Kidney (tissue), 14 donors: ENCODE measurements around the gene SPEM3. TPM values are rescaled to one million over a fixed set of nuclear protein-coding genes. Genes with fewer than 3 reads are reported as not detected.

Experiments used
- DNase-seq, 5 donors: peaks; one replicate each; pipeline ENCODE4 v3.0.0-alpha.2; 2013 to 2020
- FAIRE-seq: peaks from 2 replicates; lab custom pipeline; 2012; peaks lifted over from hg19 to GRCh38; lab: Jason Lieb, UNC
- H3K27ac ChIP-seq, 2 donors: one replicate each; pipeline ENCODE4 v1.7.0; 2013; ENCODE audit warnings: low read depth in 2 of 2, low read length in 2 of 2, inconsistent platforms in 1 of 2
- H3K27me3 ChIP-seq: one replicate; pipeline ENCODE4 v1.7.1; 2013; ENCODE audit warnings: low read length, inconsistent platforms; ENCODE audit not compliant: control insufficient read depth, insufficient read depth
- H3K36me3 ChIP-seq, 3 donors: one replicate each; pipeline versions ENCODE4 v1.7.0 to v1.7.1; 2013; ENCODE audit warnings: low read length in 3 of 3, control low read depth in 1 of 3, inconsistent platforms in 1 of 3; ENCODE audit not compliant: insufficient read depth in 3 of 3, control insufficient read depth in 2 of 3
- H3K4me1 ChIP-seq, 3 donors: one replicate each; pipeline versions ENCODE4 v1.7.0 to v1.7.1; 2013; ENCODE audit warnings: low read length in 3 of 3, inconsistent platforms in 1 of 3, low read depth in 1 of 3; ENCODE audit not compliant: control insufficient read depth in 2 of 3, insufficient read depth in 2 of 3
- H3K4me3 ChIP-seq, 3 donors: one replicate each; pipeline versions ENCODE4 v1.7.0 to v1.8.1; 2013; ENCODE audit warnings: low read length in 3 of 3, control low read depth in 1 of 3, inconsistent platforms in 1 of 3
- H3K9ac ChIP-seq, 3 donors: one replicate each; pipeline versions ENCODE4 v1.7.0 to v1.7.1; 2013; ENCODE audit warnings: low read length in 3 of 3, control low read depth in 1 of 3, inconsistent platforms in 1 of 3
- H3K9me3 ChIP-seq, 3 donors: one replicate each; pipeline versions ENCODE4 v1.7.0 to v1.7.1; 2013; ENCODE audit warnings: low read length in 3 of 3, control low read depth in 1 of 3, inconsistent platforms in 1 of 3; ENCODE audit not compliant: control insufficient read depth in 2 of 3, insufficient read depth in 1 of 3
- CTCF ChIP-seq: IDR thresholded peaks from 3 replicates; pipeline ENCODE4 v1.5.1; 2012; ENCODE audit warnings: mild to moderate bottlenecking, moderate library complexity, borderline replicate concordance; ENCODE audit not compliant: insufficient read depth; ENCODE audit errors: extremely low read depth
- intact Hi-C: fragments of 100-400 bp; cut with DNase I; formaldehyde crosslinking; loops from one replicate; pipeline ENCODE4 v1.11.1; 2022
- polyA plus RNA-seq: library from polyadenylated mRNA; stranded (reverse); fragments of 350-450 nt; fragmentation: Illumina TruSeq; extraction: RNeasy Lipid Tissue Mini Kit (QIAGEN cat#74804); gene quantifications from one replicate; pipeline ENCODE4 v1.2.3, GENCODE V29; 2014; ENCODE audit warnings: low read depth, low replicate concordance; ENCODE audit not compliant: insufficient read depth
- total RNA-seq: library from RNA; stranded (reverse); fragmentation: NEBNext Ultra II Directional; extraction: Animal tissue kit (Norgen Biotek cat#: 25700); gene quantifications from one replicate; pipeline ENCODE4 v1.2.1, GENCODE V29; 2021
- donor health status: control.
- donor health status: control.
- donor health status: control.
- donor health status: control.
- donor health status: control.
- donor health status: DM: yes; HTN: yes; CAD: no.
- donor health status: Normal renal cell carcinoma (clear cell type).

Gene SPEM3
- total and polyA plus RNA-seq, 2 donors from 2014 or later, result not detected

- H3K4me3 ChIP-seq, result peak overlapping the region in 1 of 3 donors; percentile 91
- peak in 1 of 5 donors; percentile 56 for DNase-seq
- no peaks in the 10 kb centered on the region for H3K36me3 ChIP-seq
- no peaks in the 10 kb centered on the region for H3K27me3 ChIP-seq
- no peak for TF ChIP-seq CTCF
- intact Hi-C loops, result no loop called here
- H3K9me3 ChIP-seq, result no peaks in the 10 kb centered on the region
- H3K4me1 ChIP-seq, result peaks cover 2 to 39% (median 15%) of the 10 kb centered on the region in 3 donors
- peak overlapping the region in 1 of 3 donors; percentile 35 for H3K9ac ChIP-seq
- H3K27ac ChIP-seq, result peak overlapping the region; percentile 98 to 99
- no peak for FAIRE-seq
Observed at GRCh38 chr17:7476951-7477350, 48.3 kb downstream of the SPEM3 start.

GRCh38 chr17:7477392-7478275, 49.0 kb downstream of the SPEM3 start:
- Histone ChIP-seq H3K27ac (peak overlapping the region; percentile 98 to 99), H3K9ac (peak overlapping the region in 2 of 3 donors; percentile 55 to 92), H3K27me3 (no peaks in the 10 kb centered on the region), H3K9me3 (no peaks in the 10 kb centered on the region), H3K36me3 (no peaks in the 10 kb centered on the region), H3K4me1 (peaks cover 2 to 39% (median 15%) of the 10 kb centered on the region in 3 donors), H3K4me3 (peak overlapping the region; percentile 51 to 91 (median 77))
- DNase-seq (peak; percentile 72 to 87 (median 80)), FAIRE-seq (no peak)
- TF ChIP-seq CTCF, result no peak
- intact Hi-C loops, result no loop called here

- intact Hi-C loops, result no loop called here
Observed at GRCh38 chr17:7478276-7479212, 49.9 kb downstream of the SPEM3 start.

More at GRCh38 chr17:7478276-7479212, 49.9 kb downstream of the SPEM3 start:
- peak overlapping the region; percentile 19 to 97 (median 92) for H3K9ac ChIP-seq
- no peak for TF ChIP-seq CTCF
- DNase-seq (peak; percentile 55 to 88 (median 71)), FAIRE-seq (no peak)
- peaks cover 2 to 44% (median 15%) of the 10 kb centered on the region in 3 donors for H3K4me1 ChIP-seq
- no peaks in the 10 kb centered on the region for H3K9me3 ChIP-seq
- no peaks in the 10 kb centered on the region for H3K36me3 ChIP-seq
- H3K27me3 ChIP-seq, result no peaks in the 10 kb centered on the region
- H3K4me3 ChIP-seq, result peak overlapping the region; percentile 51 to 91 (median 77)
- peak overlapping the region; percentile 98 to 99 for H3K27ac ChIP-seq
